ENCODE measurements around the gene IFRD2.

Gene IFRD2, protein sequence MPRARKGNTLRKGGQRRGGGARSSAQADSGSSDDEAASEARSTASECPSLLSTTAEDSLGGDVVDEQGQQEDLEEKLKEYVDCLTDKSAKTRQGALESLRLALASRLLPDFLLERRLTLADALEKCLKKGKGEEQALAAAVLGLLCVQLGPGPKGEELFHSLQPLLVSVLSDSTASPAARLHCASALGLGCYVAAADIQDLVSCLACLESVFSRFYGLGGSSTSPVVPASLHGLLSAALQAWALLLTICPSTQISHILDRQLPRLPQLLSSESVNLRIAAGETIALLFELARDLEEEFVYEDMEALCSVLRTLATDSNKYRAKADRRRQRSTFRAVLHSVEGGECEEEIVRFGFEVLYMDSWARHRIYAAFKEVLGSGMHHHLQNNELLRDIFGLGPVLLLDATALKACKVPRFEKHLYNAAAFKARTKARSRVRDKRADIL

DNA sequence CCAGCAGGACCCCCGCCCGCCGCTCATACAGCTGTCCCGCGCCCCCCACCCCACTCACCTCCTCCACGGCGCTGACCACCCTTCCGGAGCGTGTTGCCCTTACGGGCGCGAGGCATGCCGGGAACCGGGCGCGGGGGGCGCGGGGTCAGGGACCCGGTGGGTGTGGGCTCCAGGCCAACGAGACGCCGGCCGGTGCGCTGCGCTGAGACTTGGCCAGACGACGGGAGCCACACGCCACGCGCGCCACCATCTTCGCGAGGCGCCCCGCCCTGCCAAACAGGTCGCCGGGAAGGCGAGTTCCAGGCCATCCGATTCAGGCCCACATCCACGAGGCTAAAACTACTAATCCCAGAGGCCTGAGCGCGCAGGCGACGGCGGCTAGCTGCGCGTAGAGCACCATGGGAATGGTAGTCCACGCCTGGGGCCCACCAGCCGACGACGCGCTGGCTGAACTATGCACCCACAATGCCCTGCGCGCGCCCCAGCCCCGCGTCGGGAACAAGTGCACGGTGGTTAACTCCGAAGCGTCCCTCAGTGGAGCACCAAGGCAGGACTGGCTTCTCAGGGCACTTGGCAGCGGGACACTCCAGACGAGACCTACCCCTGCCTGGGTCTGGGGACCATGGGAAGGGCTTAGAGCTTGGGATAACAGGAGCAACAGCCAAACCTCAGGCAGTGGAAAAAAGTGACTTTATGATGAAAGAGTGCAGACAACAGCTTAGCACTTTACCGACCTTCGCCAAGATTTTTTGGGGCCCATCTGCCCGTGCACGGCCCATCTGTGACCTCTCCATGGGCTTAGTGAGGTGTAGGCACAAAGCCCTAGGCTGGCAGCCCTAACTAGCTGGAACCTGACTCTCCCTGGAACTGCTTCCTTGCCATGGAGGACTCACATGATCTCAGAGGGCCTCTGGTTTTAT is at the start of gene IFRD2:
Gene IFRD2, minus strand, starts transcription at position 271 of the 920 bp plus-strand sequence. Its CDS starts 155 bp downstream, at position 116.
- DNase-seq: peak; percentile 97

DNA sequence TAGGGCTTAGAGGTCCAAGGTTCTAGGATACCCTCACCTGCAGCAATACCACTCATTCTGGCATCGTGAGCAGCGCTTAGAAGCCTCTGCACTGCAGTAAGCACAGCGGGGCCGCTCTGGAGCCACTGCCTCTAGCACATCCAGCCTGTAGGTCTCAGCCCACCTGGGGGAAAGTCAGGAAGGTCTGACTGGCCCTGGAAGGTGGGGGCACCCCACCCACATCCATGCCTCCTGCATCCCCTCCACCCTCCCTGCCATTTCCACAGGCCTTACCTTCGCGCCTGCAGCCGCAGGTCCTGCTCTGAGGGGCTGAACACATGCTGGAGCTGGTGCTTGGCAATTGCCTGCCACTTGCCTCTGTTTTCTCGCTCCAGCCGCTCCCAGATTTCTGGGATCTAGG is 49.3 kb upstream of the IFRD2 start:
- no peak for DNase-seq

DNA sequence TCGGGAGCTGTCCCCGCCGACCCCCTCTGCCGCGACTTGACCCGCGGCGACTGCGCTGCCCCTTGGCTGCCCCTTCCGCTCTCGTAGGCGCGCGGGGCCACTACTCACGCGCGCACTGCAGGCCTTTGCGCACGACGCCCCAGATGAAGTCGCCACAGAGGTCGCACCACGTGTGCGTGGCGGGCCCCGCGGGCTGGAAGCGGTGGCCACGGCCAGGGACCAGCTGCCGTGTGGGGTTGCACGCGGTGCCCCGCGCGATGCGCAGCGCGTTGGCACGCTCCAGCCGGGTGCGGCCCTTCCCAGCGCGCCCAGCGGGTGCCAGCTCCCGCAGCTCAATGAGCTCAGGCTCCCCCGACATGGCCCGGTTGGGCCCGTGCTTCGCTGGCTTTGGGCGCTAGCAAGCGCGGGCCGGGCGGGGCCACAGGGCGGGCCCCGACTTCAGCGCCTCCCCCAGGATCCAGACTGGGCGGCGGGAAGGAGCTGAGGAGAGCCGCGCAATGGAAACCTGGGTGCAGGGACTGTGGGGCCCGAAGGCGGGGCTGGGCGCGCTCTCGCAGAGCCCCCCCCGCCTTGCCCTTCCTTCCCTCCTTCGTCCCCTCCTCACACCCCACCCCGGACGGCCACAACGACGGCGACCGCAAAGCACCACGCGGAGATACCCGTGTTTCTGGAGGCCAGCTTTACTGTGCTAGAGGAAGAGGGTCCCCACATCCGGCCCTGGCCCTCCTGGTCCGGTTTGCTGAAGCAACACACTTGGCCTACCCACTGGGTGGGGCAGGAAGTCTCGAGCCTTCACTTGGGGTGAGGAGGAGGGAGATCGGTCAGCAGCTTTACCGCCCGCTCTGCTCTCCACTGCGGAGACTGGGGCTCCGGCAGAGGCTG is 48.5 kb upstream of the IFRD2 start, which contains the start of gene RASSF1:
Gene RASSF1, minus strand, starts transcription at position 389 of the 882 bp plus-strand sequence. Its CDS starts 31 bp downstream, at position 358.
- DNase-seq: peak; percentile 91

DNA sequence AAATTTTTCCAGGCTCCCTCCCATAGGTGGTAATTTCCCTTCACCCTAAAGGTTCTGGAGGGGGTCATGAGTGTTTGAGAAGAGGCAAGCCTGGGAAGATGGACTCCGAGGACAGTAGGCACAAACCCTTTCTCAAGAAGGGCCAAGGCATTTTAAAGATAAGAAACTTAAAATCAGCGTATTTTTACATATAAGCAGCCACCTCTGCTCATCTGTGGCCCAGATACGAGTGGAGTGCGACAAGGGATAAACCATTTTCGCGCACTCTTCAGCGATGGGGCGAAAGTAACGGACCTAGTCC is 47.9 kb upstream of the IFRD2 start:
- peak; percentile 55 for DNase-seq

DNA sequence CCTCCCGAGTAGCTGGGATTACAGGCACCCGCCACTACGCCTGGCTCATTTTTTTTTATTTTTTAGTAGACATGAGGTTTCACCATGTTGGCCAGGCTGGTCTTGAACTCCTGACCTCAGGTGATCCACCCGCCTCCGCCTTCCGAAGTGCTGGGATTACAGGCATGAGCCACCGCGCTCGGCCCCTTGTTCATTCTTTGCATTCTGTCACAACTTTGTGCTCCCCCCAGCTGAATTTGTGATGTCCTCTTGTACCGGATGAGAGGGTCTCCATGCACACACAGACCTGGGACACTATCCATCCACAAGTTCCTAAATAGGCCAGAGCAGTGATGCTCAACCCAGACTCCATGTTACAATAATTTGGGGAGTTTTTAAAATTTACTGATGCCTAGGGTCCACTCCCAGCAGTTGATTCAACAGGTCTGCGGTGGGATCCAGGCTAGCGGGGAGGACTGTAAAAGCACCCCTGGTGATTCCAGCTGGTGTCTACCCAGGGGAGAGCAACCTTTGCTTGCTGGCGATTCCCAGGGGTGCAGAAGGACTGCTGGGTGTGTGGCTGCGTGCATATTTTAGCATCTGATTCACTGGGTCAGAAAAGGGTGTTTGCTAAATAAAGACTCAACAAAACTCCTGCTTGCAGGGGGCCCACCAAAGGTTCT is 47.4 kb upstream of the IFRD2 start:
- no peak for DNase-seq

DNA sequence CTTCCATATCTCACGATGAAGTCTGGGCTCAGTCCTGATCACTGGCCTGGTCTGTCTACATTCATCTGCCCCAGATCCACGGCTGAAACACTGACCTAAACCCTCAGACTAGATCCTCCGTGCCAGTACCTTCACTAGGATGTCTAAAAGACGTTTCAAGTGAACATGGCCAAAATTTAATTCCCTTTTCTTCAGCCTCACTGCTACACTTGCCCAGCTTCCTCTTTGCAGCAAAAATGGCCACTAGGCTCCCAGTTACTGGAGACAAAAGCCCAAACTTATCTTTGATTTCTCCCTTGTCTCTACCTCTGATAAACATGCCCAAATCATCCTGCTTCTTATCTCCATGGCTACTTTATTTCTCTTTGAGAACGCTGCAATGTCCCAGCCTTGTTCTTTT is 46.7 kb upstream of the IFRD2 start:
- peak; percentile 64 for DNase-seq

DNA sequence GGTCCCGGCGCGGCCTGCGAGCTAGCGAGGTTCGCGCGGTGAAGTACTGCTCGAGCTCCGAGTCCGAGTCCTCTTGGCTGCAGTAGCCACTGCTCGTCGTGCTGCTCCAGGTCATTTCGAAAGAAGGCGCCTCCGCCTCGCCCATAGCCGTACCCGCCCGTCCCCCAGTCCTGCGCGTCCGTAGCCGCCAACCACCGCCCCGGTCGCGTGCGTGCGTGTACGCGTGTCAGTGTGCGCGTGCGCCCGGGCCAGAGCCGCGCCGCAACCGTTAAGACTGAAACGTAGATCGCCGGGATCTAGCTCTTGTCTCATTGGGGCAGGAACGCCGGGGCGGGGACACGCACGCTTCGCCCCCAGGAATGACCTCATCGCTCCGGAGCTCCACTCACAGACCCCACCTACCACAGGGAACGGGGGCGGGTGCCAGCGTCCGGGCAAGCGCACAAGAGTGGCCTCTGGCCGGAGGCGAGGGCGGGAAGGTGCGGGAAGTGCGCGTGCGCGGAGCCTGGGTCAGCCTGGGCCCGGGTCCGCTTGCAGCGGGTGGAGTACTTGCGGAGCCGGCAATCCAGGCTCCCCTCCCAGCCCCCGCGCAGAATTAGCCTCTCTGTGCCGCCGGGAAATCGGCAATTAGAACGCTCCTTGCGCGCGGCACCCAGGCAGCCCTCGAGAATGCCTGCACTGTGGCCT is 45.1 kb upstream of the IFRD2 start:
- DNase-seq: peak; percentile 99

DNA sequence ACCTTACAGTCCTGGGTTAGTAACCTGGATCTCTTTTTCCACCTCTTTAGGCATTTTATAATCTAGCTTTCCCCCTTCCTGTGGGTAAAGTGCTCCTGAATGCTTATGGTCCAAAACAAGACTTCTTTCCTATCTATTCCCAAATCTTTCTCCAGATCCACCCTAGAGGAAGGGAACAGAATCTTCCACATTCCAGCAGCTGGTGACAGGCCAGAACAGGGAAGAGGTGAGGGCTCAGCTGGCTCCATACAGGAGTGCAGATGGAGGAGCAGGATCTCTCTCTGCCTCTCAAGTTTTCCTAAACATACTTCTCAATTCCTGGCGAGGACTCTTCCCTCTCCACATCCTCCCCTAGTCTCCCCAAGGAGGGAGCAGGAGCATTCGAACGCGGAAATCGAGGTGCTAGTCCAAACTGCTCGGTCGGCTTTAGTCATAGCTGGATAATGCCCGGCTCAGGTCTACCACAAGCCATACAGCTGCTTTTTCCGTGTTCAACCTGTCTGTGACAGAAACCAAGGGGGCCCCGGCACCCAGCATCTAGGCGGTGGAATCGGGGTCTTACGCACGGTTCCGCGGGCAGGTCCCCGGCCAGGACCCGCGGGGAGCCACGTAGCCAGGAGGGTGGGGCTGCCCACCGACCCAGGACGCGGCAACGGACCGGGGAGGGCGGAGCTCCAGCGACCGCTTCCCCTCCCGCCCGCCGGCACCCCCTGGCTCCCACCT is 44.4 kb upstream of the IFRD2 start:
- DNase-seq: peak; percentile 32

DNA sequence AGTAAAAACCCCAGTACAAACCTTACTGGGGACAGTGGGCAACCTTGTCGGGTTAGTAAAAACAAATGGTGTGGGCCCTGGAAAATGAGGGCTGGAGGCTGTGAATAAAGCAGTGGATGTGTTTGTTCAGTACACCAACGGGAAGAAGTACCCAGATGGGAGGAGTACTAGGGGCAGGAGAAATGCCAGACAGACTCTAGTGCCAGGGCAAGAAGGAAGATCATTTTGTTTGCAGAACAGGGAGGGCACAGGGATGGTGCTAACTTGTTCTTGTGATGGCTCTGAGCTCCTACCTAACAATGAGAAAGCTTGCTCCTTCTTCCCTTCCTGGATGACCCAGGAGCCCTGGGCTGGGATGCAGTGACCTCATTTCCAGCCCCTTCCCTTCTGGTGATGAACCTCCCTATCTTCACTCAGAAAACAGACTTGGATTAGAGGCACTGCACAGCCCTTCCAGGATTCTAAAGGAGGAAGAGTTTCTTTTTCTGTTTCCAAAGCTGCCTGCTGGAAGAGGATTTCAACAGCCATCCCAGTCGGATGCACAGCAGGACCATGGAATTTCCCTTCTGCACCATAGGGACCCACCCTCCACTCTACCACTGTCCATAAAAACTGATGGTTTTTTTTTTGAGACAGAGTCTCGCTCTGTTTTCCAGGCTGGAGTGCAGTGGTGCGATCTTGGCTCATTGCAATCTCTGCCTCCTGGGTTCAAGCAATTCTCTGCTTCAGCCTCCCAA is 42.3 kb upstream of the IFRD2 start:
- no peak for DNase-seq

DNA sequence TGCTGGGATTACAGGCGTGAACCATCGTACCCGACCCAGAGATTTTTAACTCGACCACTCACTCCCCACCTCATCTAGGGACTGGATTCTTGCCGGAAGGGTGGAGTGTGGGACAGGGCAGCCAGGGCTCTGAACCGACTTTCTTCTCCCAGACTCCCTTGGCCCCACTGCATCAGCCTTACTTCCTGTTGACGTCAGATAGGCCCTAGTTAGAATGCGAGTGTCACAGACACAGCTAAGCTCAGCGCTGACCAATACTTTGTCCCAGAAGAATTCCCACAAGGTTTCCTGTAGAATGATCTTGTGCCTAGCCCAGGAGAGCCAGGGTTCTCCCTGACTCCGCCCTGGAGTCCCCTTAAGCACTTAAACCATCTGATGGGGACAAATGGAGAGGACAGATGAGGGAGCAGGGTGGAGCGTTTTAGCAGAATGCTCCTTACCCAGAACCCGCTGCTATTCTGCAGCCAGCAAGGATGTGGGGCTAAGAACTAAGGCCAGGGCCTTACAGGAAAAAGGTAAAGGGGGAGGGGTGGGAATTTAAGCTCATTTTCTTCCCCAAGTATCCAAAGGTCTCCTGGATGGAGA is 41.6 kb upstream of the IFRD2 start:
- no peak for DNase-seq

DNA sequence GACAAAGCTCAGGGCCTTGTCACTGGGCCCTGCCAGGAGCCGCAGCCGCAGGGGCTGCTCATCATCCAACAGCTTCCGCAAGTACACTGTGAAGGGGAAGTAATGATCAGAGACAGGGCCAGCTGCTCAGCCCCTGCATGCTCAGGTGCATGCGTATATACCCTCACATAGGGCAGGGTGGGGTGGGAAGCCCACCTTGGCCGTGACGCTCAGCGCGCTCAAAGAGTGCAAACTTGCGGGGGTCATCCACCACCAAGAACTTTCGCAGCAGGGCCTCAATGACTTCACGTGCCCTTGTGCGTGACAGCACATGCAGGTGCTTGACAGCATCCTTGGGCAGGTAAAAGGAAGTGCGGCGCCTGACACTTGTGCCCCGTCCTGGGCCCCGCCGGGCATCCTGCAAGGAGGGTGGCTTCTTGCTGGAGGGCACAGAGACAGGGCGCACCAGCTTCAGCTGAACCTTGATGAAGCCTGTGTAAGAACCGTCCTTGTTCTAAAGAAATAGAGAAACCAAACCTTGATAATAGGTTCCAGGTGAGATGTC is 39.2 kb upstream of the IFRD2 start:
- DNase-seq: no peak

DNA sequence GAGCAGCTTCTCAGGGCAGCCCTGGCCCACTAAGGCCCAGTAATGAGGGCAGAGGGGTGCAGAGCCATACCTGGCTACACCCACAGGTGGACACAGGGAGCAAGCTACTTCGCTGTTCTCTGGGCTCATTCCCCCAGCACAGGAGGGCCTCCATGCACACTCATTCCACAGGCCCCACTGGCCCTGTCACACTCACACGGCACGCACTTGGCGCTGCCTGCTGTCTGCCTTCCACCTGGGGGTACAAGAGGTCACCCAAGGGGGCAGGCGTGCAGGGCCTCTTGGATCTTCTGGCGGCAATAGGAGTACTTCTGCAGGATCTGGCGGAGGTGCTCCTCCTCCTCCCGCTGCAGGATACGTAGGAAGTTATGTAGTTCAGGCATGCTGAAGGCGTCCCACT is 38.1 kb upstream of the IFRD2 start:
- DNase-seq: no peak

DNA sequence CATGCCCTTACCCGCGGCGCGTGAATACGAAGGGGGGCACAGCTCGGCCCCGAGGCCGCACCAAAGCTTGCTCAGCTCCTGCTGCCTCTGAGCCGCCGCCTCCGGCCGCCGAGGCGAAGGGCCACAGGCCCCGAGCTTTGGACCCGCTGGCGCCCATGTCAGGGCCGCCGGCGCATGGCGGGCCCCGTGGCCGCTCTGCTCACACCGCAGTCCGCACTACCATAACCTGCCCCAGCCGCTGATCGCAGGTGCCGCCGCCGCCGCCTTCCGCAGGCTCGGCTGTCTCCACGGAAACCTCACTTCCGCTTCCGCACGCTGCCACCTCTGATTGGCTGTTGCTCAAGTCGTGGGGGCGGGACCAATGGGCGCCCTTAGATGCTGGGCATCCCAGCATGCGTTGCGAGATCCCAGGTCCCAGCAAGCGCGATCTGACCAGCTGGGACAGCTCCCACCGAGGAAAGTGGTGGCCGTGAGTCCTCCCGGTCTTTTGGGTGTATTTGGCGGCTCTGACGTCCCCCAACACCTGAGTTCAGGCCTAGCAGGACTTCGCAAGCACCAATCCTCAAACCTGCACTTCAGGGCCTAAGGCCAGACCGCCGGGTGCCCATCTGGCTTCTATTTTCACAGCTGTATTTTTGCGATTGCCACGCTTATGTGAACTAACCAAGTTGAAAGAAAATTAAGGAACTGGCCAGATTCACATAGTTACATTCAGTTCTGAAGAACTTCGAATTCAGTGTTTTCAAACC is 35.9 kb upstream of the IFRD2 start, which contains the start of gene TUSC2:
Gene TUSC2, minus strand, starts transcription at position 281 of the 749 bp plus-strand sequence. Its CDS starts 124 bp downstream, at position 157.
- peak; percentile 98 for DNase-seq

DNA sequence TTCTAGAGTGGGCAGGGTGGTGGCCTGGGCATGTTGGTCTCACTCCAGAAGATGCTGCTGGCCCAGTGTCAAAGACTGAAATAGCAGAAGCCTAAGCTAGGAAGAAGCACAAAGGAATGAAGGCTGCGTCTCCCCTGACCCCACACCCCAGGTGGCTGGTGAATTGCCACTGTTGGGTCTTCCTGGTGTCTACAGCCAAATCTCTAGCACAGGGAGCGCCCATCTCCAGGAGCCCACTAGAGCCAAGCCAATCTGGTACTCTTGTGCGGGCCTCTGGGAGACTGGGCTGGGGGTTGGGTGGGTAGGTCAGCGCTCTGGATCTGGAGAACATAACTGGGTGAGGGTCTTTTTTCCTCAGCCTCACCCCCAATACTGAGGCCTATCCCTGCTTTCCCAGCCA is 34.9 kb upstream of the IFRD2 start:
- no peak for DNase-seq

DNA sequence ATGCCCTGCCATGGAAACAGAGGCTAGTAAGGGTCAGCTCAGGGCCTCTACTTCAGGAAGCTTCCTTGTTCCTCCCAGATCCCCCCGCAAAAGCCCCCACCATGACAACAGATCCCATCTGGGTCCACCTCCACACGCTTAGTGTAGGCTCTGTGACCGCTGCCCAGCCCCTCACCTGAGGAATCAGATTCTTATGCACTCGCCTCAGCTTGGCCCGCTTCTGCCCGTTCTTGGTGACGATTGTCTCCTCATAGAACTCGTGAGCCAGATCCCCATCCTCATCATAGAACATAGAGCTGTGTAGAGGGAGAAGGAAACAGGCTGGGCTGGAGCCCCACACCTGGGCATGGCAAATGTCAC is 33.9 kb upstream of the IFRD2 start:
- DNase-seq: no peak

DNA sequence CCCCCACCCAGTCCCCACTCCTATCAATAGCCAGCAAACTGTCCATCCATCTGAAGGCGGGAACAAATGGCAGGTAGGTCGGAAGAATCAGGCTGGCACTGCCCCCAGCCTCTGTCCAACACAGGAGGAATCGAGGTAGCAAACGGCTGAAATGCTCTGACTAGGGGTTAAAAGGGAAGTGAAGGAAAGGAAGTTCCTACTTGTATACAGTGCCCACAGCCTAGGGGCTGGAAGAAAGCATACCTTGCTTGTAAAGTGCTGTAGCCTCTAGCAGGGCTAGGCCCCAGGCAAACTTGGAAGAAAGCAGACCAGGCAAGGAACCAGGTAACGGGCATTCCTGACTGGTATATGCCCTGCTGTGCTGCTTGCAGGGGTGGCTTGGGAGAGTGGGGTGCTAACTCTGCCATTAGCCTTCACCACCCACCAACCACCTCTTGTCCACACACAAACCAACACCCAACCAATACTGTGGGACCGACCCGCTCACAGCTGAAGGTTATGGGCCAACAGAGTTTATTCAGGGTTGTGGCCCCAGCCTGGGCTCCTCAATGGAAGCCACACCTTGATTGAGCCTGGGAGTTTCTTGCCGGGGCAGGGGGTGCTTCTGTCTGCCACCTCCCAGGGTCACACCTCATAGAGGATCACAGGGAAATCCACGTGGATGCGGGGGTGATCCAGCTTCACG is 33.4 kb upstream of the IFRD2 start:
- DNase-seq: no peak

DNA sequence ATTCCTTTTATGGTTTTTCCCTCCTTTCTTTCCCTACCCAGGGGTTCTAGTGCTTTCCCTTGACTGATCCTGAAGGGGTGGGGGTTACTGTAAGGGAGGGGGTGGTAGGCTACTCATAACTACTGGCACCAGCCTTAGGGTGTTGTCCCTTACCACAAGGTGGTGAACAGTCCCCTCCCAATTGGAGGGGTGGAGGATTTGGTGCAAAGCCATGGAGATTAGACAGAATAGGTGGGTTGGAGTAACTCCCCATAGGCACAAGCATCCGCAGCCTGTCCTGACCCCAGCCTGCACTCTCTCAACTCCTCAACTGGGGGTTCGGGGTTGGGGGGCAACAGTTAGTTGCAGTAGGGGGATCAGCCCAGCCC is 32.9 kb upstream of the IFRD2 start:
- DNase-seq: peak; percentile 44
